Measurements from ENCODE around the gene GSTCD.
A peak's percentile ranks its signal among the peaks of the same experiment; 100 is the strongest.

The GSTCD gene

GRCh38 chr4:105895583-105896460 lies 187.2 kb downstream of the GSTCD start:
- DNase-seq, result peak; percentile 33

GRCh38 chr4:105896461-105896942 lies 187.9 kb downstream of the GSTCD start:
- no peak for DNase-seq
